Measurements from ENCODE around the gene RPGRIP1L. TPM values are rescaled to one million over a fixed set of nuclear protein-coding genes. Genes with fewer than 3 reads are reported as not detected.
A peak's percentile ranks its signal among the peaks of the same experiment; 100 is the strongest.

The RPGRIP1L gene
- polyA plus RNA-seq, 1 experiment, result 5.0 TPM

DNA sequence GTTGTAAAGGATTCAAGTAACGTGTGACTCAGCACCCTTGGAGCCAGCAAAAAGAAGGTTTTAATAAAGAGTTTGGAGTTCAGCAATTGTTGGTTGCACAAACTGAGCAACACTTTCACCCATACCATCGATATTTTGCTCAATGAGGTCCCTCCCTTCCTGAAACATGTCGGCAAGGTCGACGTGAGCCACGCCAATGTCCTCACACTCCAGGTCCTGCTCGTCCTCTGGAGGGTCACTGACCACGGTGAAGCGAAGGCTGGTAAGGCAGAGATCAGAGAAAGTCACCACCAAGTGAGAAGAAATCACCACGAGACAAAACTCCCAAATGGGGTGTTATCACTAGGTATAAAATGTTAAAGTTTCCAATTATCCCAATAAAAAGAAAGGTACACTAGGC, 98.3 kb downstream of the RPGRIP1L start:
- TF ChIP-seq CTCF (IDR thresholded peaks at IDR 0.05; ENCODE audit: insufficient read depth, low read depth, low read length), result no peak
- no peaks in the 10 kb centered on the region for H3K27me3 ChIP-seq (ENCODE audit: control insufficient read depth, insufficient read depth, low read length)
- ChIA-PET CTCF (no interaction called here), POLR2A (no interaction called here)
- no peak overlapping the region for H3K4me3 ChIP-seq (ENCODE audit: low read depth, low read length)
- H3K36me3 ChIP-seq (ENCODE audit: control insufficient read depth, insufficient read depth, low read length), result no peaks in the 10 kb centered on the region; the same call in none of the 2 replicates
- DNase-seq (ENCODE audit: low read depth), result no peak

DNA sequence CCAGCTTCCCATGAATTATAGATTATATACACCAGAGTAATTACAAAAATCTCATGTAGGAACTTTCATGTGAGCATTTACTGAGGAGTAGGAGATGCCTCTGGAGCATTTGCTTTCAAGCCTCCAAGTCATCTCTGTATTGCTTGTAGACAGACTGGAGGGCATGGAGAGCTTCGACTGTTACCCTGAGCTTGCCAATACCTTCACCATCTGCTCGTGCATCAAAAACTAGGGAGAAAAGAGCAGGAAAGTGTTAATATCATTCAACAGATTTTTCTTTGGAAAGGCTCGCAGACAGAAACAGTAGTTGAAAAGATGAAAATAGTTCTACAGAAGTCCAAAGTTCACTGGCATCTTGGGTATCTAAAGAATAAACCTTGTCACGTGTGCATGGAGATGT, 101.7 kb downstream of the RPGRIP1L start:
- POLR2A ChIA-PET, result no interaction called here
- Histone ChIP-seq H3K4me3 (ENCODE audit: low read depth, low read length) (no peak overlapping the region), H3K27me3 (ENCODE audit: control insufficient read depth, insufficient read depth, low read length) (no peaks in the 10 kb centered on the region), H3K36me3 (ENCODE audit: control insufficient read depth, insufficient read depth, low read length) (no peaks in the 10 kb centered on the region; the same call in none of the 2 replicates)
- DNase-seq (ENCODE audit: low read depth), result no peak
- CTCF ChIA-PET, result no interaction called here
- TF ChIP-seq CTCF (IDR thresholded peaks at IDR 0.05; ENCODE audit: insufficient read depth, low read depth, low read length), result no peak

DNA sequence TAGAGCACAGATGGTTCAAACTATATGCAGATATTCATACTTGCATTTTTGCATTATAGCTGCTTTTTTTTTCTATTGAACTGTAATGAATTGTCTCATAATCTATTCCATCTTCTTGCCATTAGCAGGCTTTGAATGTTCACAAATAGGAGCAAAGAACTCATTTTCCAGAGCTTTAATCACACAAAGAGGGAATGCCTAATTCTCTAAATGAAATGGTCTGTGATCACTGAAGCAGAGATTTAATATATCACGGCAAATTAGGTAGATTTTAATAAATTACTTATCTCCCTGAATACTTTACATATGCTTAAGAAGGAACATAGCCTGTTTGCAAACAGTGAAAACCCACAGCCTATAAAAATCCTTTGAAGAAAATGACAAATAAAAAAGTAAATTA, 103.0 kb downstream of the RPGRIP1L start:
- H3K36me3 ChIP-seq (ENCODE audit: control insufficient read depth, insufficient read depth, low read length), result no peaks in the 10 kb centered on the region; the same call in none of the 2 replicates
- no peak for DNase-seq (ENCODE audit: low read depth)
- no peak for TF ChIP-seq CTCF (IDR thresholded peaks at IDR 0.05; ENCODE audit: insufficient read depth, low read depth, low read length)
- no peaks in the 10 kb centered on the region for H3K27me3 ChIP-seq (ENCODE audit: control insufficient read depth, insufficient read depth, low read length)
- no peak overlapping the region for H3K4me3 ChIP-seq (ENCODE audit: low read depth, low read length)
- POLR2A ChIA-PET, result no interaction called here
- CTCF ChIA-PET, result no interaction called here

GRCh38 chr16:53600126-53600525, 103.5 kb downstream of the RPGRIP1L start:
- DNase-seq (ENCODE audit: low read depth), result peak; percentile 14
- CTCF ChIA-PET, result interaction anchor here (0.8 kb wide), 1 partner anchor 30 kb away, joined by 3 read pairs; no protein-coding TSS in a partner anchor
- no peak for TF ChIP-seq CTCF (IDR thresholded peaks at IDR 0.05; ENCODE audit: insufficient read depth, low read depth, low read length)
- H3K36me3 ChIP-seq (ENCODE audit: control insufficient read depth, insufficient read depth, low read length), result no peaks in the 10 kb centered on the region; the same call in none of the 2 replicates
- no peaks in the 10 kb centered on the region for H3K27me3 ChIP-seq (ENCODE audit: control insufficient read depth, insufficient read depth, low read length)
- POLR2A ChIA-PET, result no interaction called here
- H3K4me3 ChIP-seq (ENCODE audit: low read depth, low read length), result no peak overlapping the region

- DNase-seq (ENCODE audit: low read depth), result no peak
- Histone ChIP-seq H3K27me3 (ENCODE audit: control insufficient read depth, insufficient read depth, low read length) (no peaks in the 10 kb centered on the region), H3K36me3 (ENCODE audit: control insufficient read depth, insufficient read depth, low read length) (no peaks in the 10 kb centered on the region; the same call in 1 of the 2 replicates), H3K4me3 (ENCODE audit: low read depth, low read length) (no peak overlapping the region)
- ChIA-PET CTCF (interaction anchor here (0.8 kb wide), 1 partner anchor 31 kb away, joined by 3 read pairs; no protein-coding TSS in a partner anchor), POLR2A (no interaction called here)
- TF ChIP-seq CTCF (IDR thresholded peaks at IDR 0.05; ENCODE audit: insufficient read depth, low read depth, low read length), result no peak
Measured at GRCh38 chr16:53599548-53599947, 104.1 kb downstream of the RPGRIP1L start.

Measured in BJ (cell line).